Fibroblast of pulmonary artery (primary cell): ENCODE results near the gene CACNA1S.

Experiments used
- DNase-seq: peaks from one replicate; pipeline ENCODE4 v3.0.0-alpha.2; 2010; ENCODE audit warnings: low read depth
- H3K4me3 ChIP-seq: replicated peaks from 2 replicates; pipeline ENCODE4 v1.5.1; 2011; ENCODE audit warnings: low read depth, mild to moderate bottlenecking, control low read depth, low read length, moderate library complexity
- CTCF ChIP-seq: IDR thresholded peaks from 2 replicates; pipeline ENCODE4 v1.5.1; 2011; ENCODE audit warnings: mild to moderate bottlenecking, control low read depth, low read length, inconsistent platforms; ENCODE audit errors: missing control alignments

CACNA1S gene

GRCh38 chr1:201089596-201089995 lies 22.6 kb downstream of the CACNA1S start:
- no peak overlapping the region for H3K4me3 ChIP-seq
- DNase-seq, result no peak
- no peak for TF ChIP-seq CTCF

GRCh38 chr1:201088901-201089525 lies 23.2 kb downstream of the CACNA1S start:
- no peak overlapping the region for H3K4me3 ChIP-seq
- DNase-seq, result no peak
- no peak for TF ChIP-seq CTCF

- DNase-seq, result no peak
- TF ChIP-seq CTCF, result no peak
These were observed 23.8 kb downstream of the CACNA1S start for GRCh38 chr1:201088395-201088794.

GRCh38 chr1:201085902-201086735 lies 26.1 kb downstream of the CACNA1S start:
- peak; percentile 48 for DNase-seq
- no peak overlapping the region for H3K4me3 ChIP-seq
- TF ChIP-seq CTCF, result peak; percentile 80

More at GRCh38 chr1:201088395-201088794, 23.8 kb downstream of the CACNA1S start:
- H3K4me3 ChIP-seq, result no peak overlapping the region

GRCh38 chr1:201084295-201084694 lies 27.9 kb downstream of the CACNA1S start:
- no peak overlapping the region for H3K4me3 ChIP-seq
- DNase-seq, result no peak
- no peak for TF ChIP-seq CTCF

- no peak for TF ChIP-seq CTCF
- DNase-seq, result no peak
- no peak overlapping the region for H3K4me3 ChIP-seq
These were observed 28.5 kb downstream of the CACNA1S start for GRCh38 chr1:201083741-201084140.
